IMR-90 (cell line): Measurements from ENCODE around the gene SLC6A13. TPM values are rescaled to one million over a fixed set of nuclear protein-coding genes. Genes with fewer than 3 reads are reported as not detected.
A peak's percentile ranks its signal among the peaks of the same experiment; 100 is the strongest.

Source experiments
- ATAC-seq: fragments of 200-7000 bp; cut with Tn5 transposase; 2 replicates; pipeline ENCODE4 v1.9.1; 2020; ENCODE audit warnings: low read depth, mild to moderate bottlenecking, moderate library complexity
- BruUV-seq: library from RNA; stranded (reverse); fragments of 400-500 nt; replicated peaks from 2 replicates; lab custom pipeline; 2021; lab: Mats Ljungman, UMichigan
- CTCF ChIA-PET: fragments of 300-600 bp; formaldehyde crosslinking; extraction: SDS; loops from one replicate; lab custom pipeline; 2021; ENCODE audit warnings: antibody characterized with exemption; lab: Yijun Ruan, JAX
- POLR2A ChIA-PET: fragments of 300-600 bp; sonication (Branson Sonifier 250); formaldehyde crosslinking; loops from one replicate; lab custom pipeline; 2022; ENCODE audit warnings: antibody characterized with exemption; ENCODE audit not compliant: unreplicated experiment; lab: Charles Lee
- DNase-seq: peaks from one replicate; pipeline ENCODE4 v3.0.0; 2013
- H2AFZ ChIP-seq: replicated peaks from 2 replicates; pipeline ENCODE3; 2013; ENCODE audit warnings: low read length, mild to moderate bottlenecking; ENCODE audit not compliant: poor library complexity
- H2AK5ac ChIP-seq: 2 replicates; pipeline ENCODE4 v1.6.1; 2013; ENCODE audit warnings: low read depth, low read length, inconsistent platforms
- H2AK9ac ChIP-seq: replicated peaks from 2 replicates; pipeline ENCODE3; 2013; ENCODE audit warnings: mild to moderate bottlenecking, low read depth, low read length, moderate library complexity; ENCODE audit not compliant: poor library complexity
- H2BK120ac ChIP-seq: 2 replicates; pipeline ENCODE4 v1.6.1; 2013; ENCODE audit warnings: low read depth, low read length, inconsistent platforms
- H2BK15ac ChIP-seq: 3 replicates; pipeline ENCODE4 v1.6.1; 2013; ENCODE audit warnings: low read depth, low read length, inconsistent platforms
- H2BK20ac ChIP-seq: 2 replicates; pipeline ENCODE4 v1.6.1; 2013; ENCODE audit warnings: low read depth, mild to moderate bottlenecking, inconsistent platforms, low read length, moderate library complexity
- H2BK5ac ChIP-seq: 2 replicates; pipeline ENCODE4 v1.6.1; 2013; ENCODE audit warnings: mild to moderate bottlenecking, low read depth, low read length, inconsistent platforms; ENCODE audit not compliant: poor library complexity, severe bottlenecking
- H3K14ac ChIP-seq: replicated peaks from 2 replicates; pipeline ENCODE4 v1.6.1; 2013; ENCODE audit warnings: low read depth, low read length, inconsistent platforms
- H3K18ac ChIP-seq: 2 replicates; pipeline ENCODE4 v1.6.1; 2013; ENCODE audit warnings: low read depth, low read length, control low read depth
- H3K23ac ChIP-seq: 2 replicates; pipeline ENCODE4 v1.6.1; 2013; ENCODE audit warnings: low read depth, low read length, inconsistent platforms
- H3K27ac ChIP-seq: 2 replicates; pipeline ENCODE4 v1.5.1; 2013; ENCODE audit warnings: mild to moderate bottlenecking, control low read depth, low read length; ENCODE audit not compliant: insufficient read depth
- H3K27me3 ChIP-seq: 2 replicates; pipeline ENCODE4 v1.6.1; 2013; ENCODE audit warnings: low read length; ENCODE audit not compliant: control insufficient read depth, insufficient read depth
- H3K36me3 ChIP-seq: 2 replicates; pipeline ENCODE4 v1.6.1; 2013; ENCODE audit warnings: low read length, mixed read lengths; ENCODE audit not compliant: control insufficient read depth, insufficient read depth
- H3K4ac ChIP-seq: 2 replicates; pipeline ENCODE4 v1.6.1; 2013; ENCODE audit warnings: low read depth, low read length, inconsistent platforms
- H3K4me1 ChIP-seq: 2 replicates; pipeline ENCODE4 v1.6.1; 2013; ENCODE audit warnings: low read length, mixed read lengths; ENCODE audit not compliant: control insufficient read depth, insufficient read depth
- H3K4me2 ChIP-seq: 2 replicates; pipeline ENCODE4 v1.6.1; 2013; ENCODE audit warnings: low read depth, mild to moderate bottlenecking, control low read depth, low read length, moderate library complexity
- H3K4me3 ChIP-seq: 2 replicates; pipeline ENCODE4 v1.5.1; 2013; ENCODE audit warnings: low read depth, mild to moderate bottlenecking, control low read depth, low read length, moderate library complexity; ENCODE audit not compliant: insufficient read depth
- H3K56ac ChIP-seq: 2 replicates; pipeline ENCODE4 v1.6.1; 2013; ENCODE audit warnings: low read length, inconsistent platforms; ENCODE audit not compliant: insufficient read depth; ENCODE audit errors: extremely low read depth
- H3K79me1 ChIP-seq, 2 experiments: 2 replicates each; pipeline ENCODE4 v1.6.1; 2013; ENCODE audit warnings: low read length in 2 of 2, inconsistent platforms in 1 of 2, low read depth in 1 of 2
- H3K9ac ChIP-seq: 2 replicates; pipeline ENCODE4 v1.6.1; 2013; ENCODE audit warnings: low read depth, low read length, control low read depth
- H3K9me1 ChIP-seq: 2 replicates; pipeline ENCODE4 v1.6.1; 2013; ENCODE audit warnings: low read length, inconsistent platforms; ENCODE audit not compliant: insufficient read depth
- H3K9me3 ChIP-seq: 2 replicates; pipeline ENCODE4 v1.6.1; 2013; ENCODE audit warnings: low read length; ENCODE audit not compliant: control insufficient read depth, insufficient read depth
- H4K20me1 ChIP-seq: 2 replicates; pipeline ENCODE4 v1.6.1; 2013; ENCODE audit warnings: low read length, inconsistent platforms; ENCODE audit not compliant: insufficient read depth
- H4K5ac ChIP-seq: 2 replicates; pipeline ENCODE4 v1.6.1; 2013; ENCODE audit warnings: mild to moderate bottlenecking, low read depth, low read length, control low read depth
- H4K8ac ChIP-seq, 2 experiments: 2 replicates each; pipeline ENCODE4 v1.6.1; 2013; ENCODE audit warnings: low read depth in 2 of 2, low read length in 2 of 2, control low read depth in 1 of 2, inconsistent platforms in 1 of 2
- H4K91ac ChIP-seq: 2 replicates; pipeline ENCODE4 v1.6.1; 2013; ENCODE audit warnings: low read depth, low read length, inconsistent platforms; ENCODE audit not compliant: insufficient read depth
- BHLHE40 ChIP-seq: fragments of 150-350 bp; IDR thresholded peaks from 2 replicates; pipeline ENCODE4 v1.6.1; 2016; ENCODE audit warnings: mild to moderate bottlenecking, low read depth, low read length
- CEBPB ChIP-seq: IDR thresholded peaks from 2 replicates; pipeline ENCODE4 v1.6.1; 2012; ENCODE audit warnings: low read depth, low read length, improper control_type of control experiment
- CHD1 ChIP-seq: IDR thresholded peaks from 2 replicates; pipeline ENCODE4 v1.6.1; 2012; ENCODE audit warnings: low read depth, low read length, improper control_type of control experiment
- CTCF ChIP-seq: conservative IDR thresholded peaks from 2 replicates; pipeline ENCODE4 v1.5.1; 2012; ENCODE audit warnings: mild to moderate bottlenecking, low read depth, low read length, improper control_type of control experiment
- FOS ChIP-seq: fragments of 150-350 bp; IDR thresholded peaks from 2 replicates; pipeline ENCODE4 v1.6.1; 2016; ENCODE audit warnings: low read depth, low read length
- MAFK ChIP-seq: IDR thresholded peaks from 2 replicates; pipeline ENCODE4 v1.6.1; 2012; ENCODE audit warnings: low read depth, low read length, improper control_type of control experiment
- MAZ ChIP-seq: IDR thresholded peaks from 2 replicates; pipeline ENCODE4 v1.6.1; 2012; ENCODE audit warnings: low read depth, mild to moderate bottlenecking, low read length, improper control_type of control experiment, moderate library complexity, borderline replicate concordance
- MXI1 ChIP-seq: IDR thresholded peaks from 2 replicates; pipeline ENCODE4 v1.6.1; 2012; ENCODE audit warnings: low read depth, mild to moderate bottlenecking, low read length, moderate library complexity, borderline replicate concordance
- NFE2L2 ChIP-seq: fragments of 150-350 bp; IDR thresholded peaks from 2 replicates; pipeline ENCODE4 v1.6.1; 2016; ENCODE audit warnings: low read depth, mild to moderate bottlenecking, low read length
- POLR2A ChIP-seq: IDR thresholded peaks from 2 replicates; pipeline ENCODE4 v1.6.1; 2012; ENCODE audit warnings: mild to moderate bottlenecking, low read depth, low read length
- RAD21 ChIP-seq: IDR thresholded peaks from 2 replicates; pipeline ENCODE4 v1.6.1; 2012; ENCODE audit warnings: low read length, improper control_type of control experiment
- RCOR1 ChIP-seq: IDR thresholded peaks from 2 replicates; pipeline ENCODE4 v1.6.1; 2012; ENCODE audit warnings: mild to moderate bottlenecking, low read length, improper control_type of control experiment; ENCODE audit not compliant: insufficient replicate concordance
- RFX5 ChIP-seq: IDR thresholded peaks from 2 replicates; pipeline ENCODE4 v1.8.0; 2012; ENCODE audit warnings: low read depth, mild to moderate bottlenecking, low read length, moderate library complexity
- SMC3 ChIP-seq: fragments of 150-350 bp; IDR thresholded peaks from 2 replicates; pipeline ENCODE4 v1.6.1; 2016; ENCODE audit warnings: low read depth, mild to moderate bottlenecking, antibody characterized with exemption, low read length, moderate library complexity
- USF2 ChIP-seq: fragments of 150-350 bp; IDR thresholded peaks from 2 replicates; pipeline ENCODE4 v1.6.1; 2017; ENCODE audit warnings: mild to moderate bottlenecking, antibody characterized with exemption, low read length, low read depth
- WGBS, 2 experiments: methylation state at CpG; one replicate each; pipeline versions ENCODE4 v1.1.5 to v1.1.7; 2013; ENCODE audit warnings: missing lambda C conversion rate in 2 of 2; ENCODE audit not compliant: insufficient read length in 1 of 2; ENCODE audit errors: extremely low coverage in 2 of 2; 5-methylcytosine and 5-hydroxymethylcytosine counted together
- dilution Hi-C: fragments of 300-500 bp; cut with HindIII; formaldehyde crosslinking; loops from one replicate; pipeline ENCODE4 v1.14.3; 2018; ENCODE audit warnings: low sequenced_read_pairs; ENCODE audit not compliant: unreplicated experiment
- in situ Hi-C: fragments of 300-500 bp; cut with MboI; formaldehyde crosslinking; loops from 3 replicates; pipeline ENCODE4 v1.14.3; 2019; ENCODE audit warnings: low sequenced_read_pairs, inconsistent platforms, mixed read lengths
- intact Hi-C: fragments of 100-400 bp; cut with micrococcal nuclease; formaldehyde crosslinking; loops from 2 replicates; pipeline ENCODE4 v1.10.0; 2022
- polyA plus RNA-seq, 3 experiments: library from polyadenylated mRNA; depleted of rRNA; stranded (reverse); fragments of >200 nt; gene quantifications; 2 replicates each; pipeline ENCODE4 v1.2.3, GENCODE V29; 2012; ENCODE audit warnings: low replicate concordance in 1 of 3
- total RNA-seq: library from RNA; depleted of rRNA; stranded (reverse); fragments of >200 nt; gene quantifications from 2 replicates; pipeline ENCODE4 v1.2.3, GENCODE V29; 2012
- TF ChIP-seq, protein P1 (sequence below): fragments of 150-350 bp; IDR thresholded peaks from 2 replicates; pipeline ENCODE4 v1.6.1; 2016; ENCODE audit warnings: low read depth, mild to moderate bottlenecking, low read length, moderate library complexity, borderline replicate concordance

Gene SLC6A13
- total and polyA plus RNA-seq, 2 of the 4 experiments (the other 2 are of a cell fraction): under 0.01 to 0.10 TPM

DNA sequence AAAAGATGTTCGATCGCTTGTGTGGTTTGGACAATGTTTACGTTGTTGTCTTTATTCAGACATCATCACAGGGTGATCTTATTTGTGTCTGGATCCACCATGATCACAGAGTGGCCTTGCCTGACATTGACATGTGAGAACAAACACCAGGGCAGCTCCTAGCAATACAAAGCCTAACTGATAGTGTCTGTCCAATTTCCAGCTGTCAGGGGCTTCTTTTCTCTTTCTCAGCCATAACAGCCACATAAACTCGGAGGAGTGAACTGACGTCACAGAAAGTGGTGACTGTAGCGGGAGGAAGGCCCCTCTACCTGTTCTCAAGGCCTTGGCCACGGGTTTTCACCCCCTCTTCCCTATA lies 5.8 kb upstream of the SLC6A13 start:
- in situ Hi-C loops: no loop called here
- no CpG with 5 or more reads among the region's 7 CpGs for WGBS, 2 experiments
- no peak overlapping the region for H4K8ac ChIP-seq

More for the DNA sequence above, 5.8 kb upstream of the SLC6A13 start:
- H3K18ac ChIP-seq: no peak overlapping the region
- H2BK20ac ChIP-seq: no peak overlapping the region
- H3K4ac ChIP-seq: no peak overlapping the region
- peaks cover 21% of the 10 kb centered on the region for H3K27me3 ChIP-seq
- H2BK15ac ChIP-seq: no peak overlapping the region
- no peak overlapping the region for H3K9ac ChIP-seq
- H3K23ac ChIP-seq: no peak overlapping the region
- peaks cover 11% of the 10 kb centered on the region for H3K9me1 ChIP-seq
- ATAC-seq: no peak; the same call in 1 of the 2 replicates
- dilution Hi-C loops (no loop called here), intact Hi-C loops (no loop called here)
- H3K4me2 ChIP-seq: peak overlapping the region; percentile 20; the same call in 1 of the 2 replicates
- H3K27ac ChIP-seq: no peak overlapping the region
- no peak overlapping the region for H3K14ac ChIP-seq
- H4K5ac ChIP-seq: no peak overlapping the region
- H4K20me1 ChIP-seq: no peaks in the 10 kb centered on the region
- no peak overlapping the region for H2BK5ac ChIP-seq
- no peak overlapping the region for H2BK120ac ChIP-seq
- DNase-seq: no peak
- ChIA-PET CTCF (no interaction called here), POLR2A (no interaction called here)
- H3K79me1 ChIP-seq: no peaks in the 10 kb centered on the region
- H4K91ac ChIP-seq: no peak overlapping the region
- H3K4me1 ChIP-seq: peaks cover 8% of the 10 kb centered on the region
- no peak overlapping the region for H2AK9ac ChIP-seq
- no peak overlapping the region for H3K56ac ChIP-seq
- no peak overlapping the region for H2AFZ ChIP-seq
- no peak overlapping the region for H2AK5ac ChIP-seq
- H3K9me3 ChIP-seq: no peaks in the 10 kb centered on the region
- no peak overlapping the region for H3K4me3 ChIP-seq
- no peaks in the 10 kb centered on the region for H3K36me3 ChIP-seq
- no TSS peak for BruUV-seq
- TF ChIP-seq MXI1: no peak
- TF ChIP-seq MAZ: no peak
- TF ChIP-seq CTCF: no peak
- TF ChIP-seq FOS: no peak
- TF ChIP-seq RAD21: no peak
- no peak for TF ChIP-seq RCOR1
- no peak for TF ChIP-seq SMC3
- TF ChIP-seq MAFK: no peak
- TF ChIP-seq, protein P1, sequence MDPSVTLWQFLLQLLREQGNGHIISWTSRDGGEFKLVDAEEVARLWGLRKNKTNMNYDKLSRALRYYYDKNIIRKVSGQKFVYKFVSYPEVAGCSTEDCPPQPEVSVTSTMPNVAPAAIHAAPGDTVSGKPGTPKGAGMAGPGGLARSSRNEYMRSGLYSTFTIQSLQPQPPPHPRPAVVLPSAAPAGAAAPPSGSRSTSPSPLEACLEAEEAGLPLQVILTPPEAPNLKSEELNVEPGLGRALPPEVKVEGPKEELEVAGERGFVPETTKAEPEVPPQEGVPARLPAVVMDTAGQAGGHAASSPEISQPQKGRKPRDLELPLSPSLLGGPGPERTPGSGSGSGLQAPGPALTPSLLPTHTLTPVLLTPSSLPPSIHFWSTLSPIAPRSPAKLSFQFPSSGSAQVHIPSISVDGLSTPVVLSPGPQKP: no peak
- no peak for TF ChIP-seq CHD1
- no peak for TF ChIP-seq USF2
- TF ChIP-seq POLR2A: no peak
- no peak for TF ChIP-seq BHLHE40
- TF ChIP-seq CEBPB: no peak
- TF ChIP-seq NFE2L2: no peak
- no peak for TF ChIP-seq RFX5
